MM.1S (cell line): Measurements from ENCODE around the gene TBC1D5.

ENCODE experiments used
- CTCF ChIP-seq: fragments of 300-600 bp; sonication (generic); IDR thresholded peaks from 2 replicates; pipeline ENCODE4 v1.5.1; 2016; ENCODE audit warnings: antibody characterized with exemption, low read length, mixed read lengths
- EZH2 ChIP-seq: fragments of 300-600 bp; sonication (generic); optimal IDR thresholded peaks from 2 replicates; pipeline ENCODE3; 2017; ENCODE audit warnings: low read depth, mild to moderate bottlenecking, antibody characterized with exemption, low read length, mixed read lengths
- EZH2phosphoT487 ChIP-seq: fragments of 300-600 bp; sonication (generic); IDR thresholded peaks from 2 replicates; pipeline ENCODE4 v1.6.1; 2018; ENCODE audit warnings: antibody characterized with exemption, low read length

DNA sequence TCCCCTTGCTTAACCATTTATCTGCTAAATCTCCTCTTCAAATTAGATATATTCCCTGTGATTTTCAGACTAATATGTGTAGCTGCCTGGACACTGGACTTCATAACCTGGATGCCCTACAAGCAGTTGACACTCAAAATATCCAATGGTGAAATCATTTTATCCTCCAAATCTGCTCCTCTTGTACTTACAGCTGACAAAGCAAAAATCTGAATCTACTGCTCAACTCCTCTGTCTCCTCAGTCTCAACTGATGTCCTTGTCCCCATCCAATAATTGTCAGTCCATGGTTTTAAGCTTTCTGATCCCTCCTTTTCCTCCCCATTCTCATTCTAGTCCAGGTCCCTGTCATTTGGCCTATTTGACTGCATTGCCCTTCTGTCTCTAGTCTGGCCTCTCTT is 411.8 kb downstream of the TBC1D5 start:
- TF ChIP-seq CTCF (no peak), EZH2phosphoT487 (no peak), EZH2 (no peak)
